Fibroblast of peridontal ligament (primary cell): ENCODE results near the gene TBX4.

Experiments used
- DNase-seq: peaks from one replicate; pipeline ENCODE4 v3.0.0-alpha.2; 2010; ENCODE audit errors: extremely low read depth

The TBX4 gene

DNA sequence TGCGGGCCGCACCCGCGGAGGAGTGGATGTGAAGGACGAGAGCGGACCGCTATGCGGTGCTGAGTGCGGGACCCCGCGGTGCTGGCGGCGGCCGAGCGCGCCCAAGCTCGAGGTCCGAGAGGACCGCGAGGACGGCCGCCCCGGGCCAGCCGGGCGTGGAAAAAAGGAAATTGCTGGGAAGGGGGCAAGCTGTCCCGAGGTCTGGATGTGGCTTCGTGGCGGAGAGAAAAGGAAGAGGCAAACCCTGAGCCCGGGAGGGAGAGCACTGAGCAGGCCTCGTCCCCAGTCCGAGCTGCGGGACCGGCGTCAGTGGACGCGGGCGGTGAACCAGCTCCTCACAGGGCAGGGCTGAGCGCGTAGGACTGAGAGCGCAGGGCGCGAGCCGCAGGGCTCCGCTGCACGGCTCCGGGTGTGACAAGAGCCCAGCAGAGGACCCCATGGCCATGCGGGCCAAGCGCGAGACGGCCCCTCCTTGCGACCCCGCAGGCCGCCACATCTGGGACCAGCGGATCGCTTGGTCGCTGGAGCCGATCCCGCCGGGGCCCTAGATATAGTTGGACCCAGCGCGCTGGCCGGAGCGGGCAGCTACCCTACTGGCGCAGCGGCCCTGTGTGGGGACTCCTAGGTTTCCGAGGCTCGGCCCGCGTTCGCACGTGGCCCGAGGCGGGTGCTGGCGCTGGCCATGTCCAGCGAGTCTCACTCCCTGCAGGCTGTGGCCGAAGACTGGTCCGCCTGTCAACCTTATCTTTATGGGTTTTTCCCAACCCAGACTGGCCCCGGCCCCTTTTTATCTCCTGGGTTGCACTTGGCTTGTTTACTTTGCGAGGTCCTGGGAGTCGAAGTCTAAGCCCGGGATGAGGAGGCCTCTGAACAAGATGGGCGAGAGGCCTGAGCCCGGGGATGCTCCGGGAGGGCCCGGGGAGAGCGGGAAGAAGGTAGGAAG lies 2.4 kb downstream of the TBX4 start:
- DNase-seq: no peak

GRCh38 chr17:61455324-61456060 lies 3.3 kb downstream of the TBX4 start:
- no peak for DNase-seq

DNA sequence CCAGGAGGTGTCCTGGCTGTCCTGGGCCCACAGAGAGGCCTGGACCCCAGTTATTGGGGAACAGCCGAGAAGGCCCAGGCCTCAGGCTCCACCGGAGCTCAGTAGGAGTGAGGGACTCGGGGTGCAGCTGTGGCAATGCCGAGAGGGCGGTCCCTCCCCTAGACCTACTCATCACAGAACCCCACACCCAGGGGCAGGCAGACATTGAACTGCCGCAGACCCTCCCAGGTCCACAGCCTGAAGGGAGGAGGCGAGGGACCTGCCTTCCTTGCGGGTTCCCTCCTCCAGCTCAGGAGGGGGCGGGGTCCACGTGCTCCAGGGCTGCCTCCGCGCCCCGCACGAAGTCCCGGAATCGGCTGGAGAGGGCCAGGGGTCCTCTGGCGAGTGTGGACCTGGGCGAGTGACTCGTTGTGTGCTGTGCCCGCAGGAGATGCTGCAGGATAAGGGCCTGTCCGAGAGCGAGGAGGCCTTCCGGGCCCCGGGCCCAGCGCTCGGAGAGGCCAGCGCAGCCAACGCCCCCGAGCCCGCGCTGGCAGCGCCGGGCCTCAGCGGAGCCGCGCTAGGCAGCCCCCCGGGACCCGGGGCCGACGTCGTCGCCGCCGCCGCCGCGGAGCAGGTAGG lies 3.9 kb downstream of the TBX4 start:
- no peak for DNase-seq

DNA sequence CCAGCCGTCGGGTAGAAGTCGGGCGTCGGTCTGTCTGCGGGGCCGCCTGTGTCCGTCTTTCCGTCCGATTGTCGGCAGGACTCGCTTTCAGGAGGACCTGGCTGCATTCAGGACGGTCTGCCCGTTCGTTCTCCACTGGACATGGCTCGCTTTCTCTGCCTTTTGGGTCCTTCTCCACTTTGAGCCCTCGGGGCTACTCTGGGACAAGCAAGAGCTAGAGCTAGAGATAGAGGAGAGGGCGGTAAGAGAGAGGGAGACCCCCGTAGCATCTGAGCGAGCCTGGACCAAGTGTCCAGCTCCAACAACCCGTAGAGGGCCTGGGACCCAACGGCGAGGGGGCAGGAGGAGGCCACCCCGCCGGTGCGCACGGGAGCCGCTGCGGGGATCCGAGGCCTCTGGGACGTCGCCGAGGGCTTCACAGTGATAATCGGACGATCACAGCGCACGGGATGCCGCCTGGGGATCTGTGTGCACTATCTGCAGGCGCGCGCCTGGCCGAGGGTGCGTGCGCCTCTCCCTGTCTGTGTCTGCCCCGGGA lies 4.5 kb downstream of the TBX4 start:
- no peak for DNase-seq

- no peak for DNase-seq
Measured at GRCh38 chr17:61457226-61457983, 5.2 kb downstream of the TBX4 start.

DNA sequence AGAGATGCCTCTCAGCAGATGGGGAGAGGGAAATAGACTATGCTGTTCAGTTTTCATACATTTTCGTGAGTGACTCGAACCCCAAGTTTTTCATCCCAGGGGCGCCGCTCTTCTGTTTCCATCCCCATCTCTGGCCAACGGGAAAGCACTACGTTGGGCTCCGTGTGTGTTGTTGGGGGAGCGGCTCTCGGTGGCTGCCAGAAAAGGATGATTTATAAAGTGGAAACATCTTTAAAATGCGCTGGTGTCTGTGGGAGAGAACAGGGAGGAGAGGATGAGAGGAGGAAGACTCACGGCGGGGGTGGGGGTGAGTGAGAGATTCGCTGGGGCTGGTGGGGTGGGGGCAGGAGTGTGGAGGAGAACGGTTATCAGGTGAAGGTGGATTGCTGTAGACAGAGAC lies 5.8 kb downstream of the TBX4 start:
- DNase-seq: no peak

DNA sequence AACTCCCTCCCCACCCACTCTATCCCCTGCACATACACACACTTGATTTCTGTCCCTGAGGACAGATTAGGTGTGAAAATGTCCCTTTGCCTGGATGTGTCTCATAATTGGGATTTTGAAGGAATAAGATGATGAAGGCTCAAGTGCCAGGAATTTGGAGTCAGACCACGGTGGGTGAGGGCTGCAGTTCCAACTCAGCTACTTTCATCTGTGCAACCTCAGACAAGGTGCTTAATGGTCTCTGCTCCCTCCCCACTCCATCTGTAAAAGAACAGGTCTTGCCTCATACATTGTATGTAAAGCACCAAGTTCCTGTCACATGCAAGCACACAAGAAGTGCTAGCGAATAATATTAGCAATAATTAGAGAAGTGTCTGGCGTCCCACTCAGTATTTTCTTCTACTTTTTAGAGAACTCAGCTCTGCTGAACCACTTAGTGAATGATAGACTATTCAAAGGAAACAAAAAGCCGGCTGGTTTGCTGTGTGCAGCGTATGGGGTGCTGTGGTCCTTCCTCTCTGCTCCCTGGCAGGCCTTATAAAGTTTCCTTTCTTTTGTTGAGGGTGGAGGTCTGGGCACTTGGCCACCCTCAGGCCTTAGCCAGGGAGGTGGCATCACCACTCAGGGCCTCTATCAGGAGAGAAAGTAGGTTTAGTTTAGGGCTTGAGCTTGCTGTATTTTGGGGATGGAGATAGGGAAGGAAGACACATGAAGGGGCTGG lies 6.4 kb downstream of the TBX4 start:
- no peak for DNase-seq

GRCh38 chr17:61459142-61459809 lies 7.1 kb downstream of the TBX4 start:
- no peak for DNase-seq

DNA sequence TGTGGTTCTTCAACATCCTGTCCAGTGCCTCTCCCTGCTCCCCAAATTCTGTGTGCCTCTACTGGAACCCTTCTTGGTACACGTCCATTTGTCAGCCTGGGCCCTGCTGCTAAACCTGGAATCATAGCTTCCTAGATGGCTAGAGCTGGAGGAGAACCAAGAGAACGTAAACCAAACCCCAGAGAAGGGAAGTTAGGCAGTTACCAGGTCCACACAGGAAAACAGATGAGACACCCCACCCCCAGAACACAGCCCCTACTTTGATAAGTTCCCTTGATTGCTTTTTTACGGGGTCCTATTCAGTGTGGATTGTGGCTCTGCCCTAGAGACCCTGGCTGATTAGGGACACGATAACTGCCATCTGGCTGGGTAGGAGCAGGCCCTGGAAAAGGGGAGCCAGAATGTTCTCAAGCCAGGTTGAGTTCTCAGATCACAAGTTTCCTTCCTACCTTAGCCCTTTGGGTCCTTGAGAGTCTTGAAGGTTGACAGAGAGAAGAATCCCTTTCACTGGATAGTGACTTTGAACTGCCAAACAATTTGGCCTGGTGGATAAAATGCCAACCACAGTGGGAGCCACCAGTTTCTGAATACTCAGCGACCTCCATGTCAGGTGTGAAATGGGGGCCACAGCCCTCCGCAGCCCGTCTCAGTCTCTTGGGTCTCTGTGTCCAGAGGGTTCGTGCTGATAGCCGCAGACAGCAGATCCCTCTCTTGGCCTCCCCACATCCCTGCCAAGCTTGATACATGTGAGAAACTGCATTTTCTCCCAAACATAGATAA lies 7.9 kb downstream of the TBX4 start:
- no peak for DNase-seq

DNA sequence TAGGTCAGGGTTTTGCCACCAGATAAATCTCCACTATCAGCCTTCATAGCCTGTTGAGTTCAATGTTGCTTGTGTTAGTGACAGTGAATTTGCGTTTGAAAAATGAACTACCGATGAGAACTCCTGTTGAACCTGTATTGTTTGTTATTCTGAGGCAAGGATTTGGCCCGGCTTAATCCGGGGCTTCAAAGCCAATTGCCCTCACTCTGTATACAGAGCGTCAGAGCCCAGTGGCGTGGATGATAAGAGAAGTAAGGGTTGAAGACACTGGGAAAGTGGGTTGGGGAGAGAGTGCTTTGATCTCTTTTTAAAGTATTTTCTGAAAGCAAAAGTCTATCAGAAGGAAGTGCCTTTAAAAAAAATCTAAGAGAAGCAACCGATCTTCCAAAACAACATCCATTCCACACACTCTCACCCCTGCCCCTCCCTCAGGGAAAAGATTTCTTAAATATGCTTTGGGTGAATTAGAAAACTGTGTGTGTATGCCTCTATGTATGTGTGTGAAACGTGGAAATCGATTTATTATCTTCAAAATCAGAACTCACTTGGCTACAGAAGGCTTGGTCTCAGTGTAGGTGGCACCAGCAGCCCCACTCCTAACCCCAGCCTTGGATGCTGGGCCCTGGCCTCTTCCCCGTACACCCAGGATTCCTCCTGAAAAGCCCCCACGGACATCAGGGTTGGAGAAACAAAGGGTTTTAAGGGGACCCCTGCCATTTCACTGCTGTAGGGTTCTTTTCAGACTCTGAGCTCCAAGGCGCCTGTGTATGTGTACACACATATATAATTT lies 8.8 kb downstream of the TBX4 start:
- no peak for DNase-seq

- DNase-seq: no peak
Measured at GRCh38 chr17:61461586-61461966, 9.4 kb downstream of the TBX4 start.

DNA sequence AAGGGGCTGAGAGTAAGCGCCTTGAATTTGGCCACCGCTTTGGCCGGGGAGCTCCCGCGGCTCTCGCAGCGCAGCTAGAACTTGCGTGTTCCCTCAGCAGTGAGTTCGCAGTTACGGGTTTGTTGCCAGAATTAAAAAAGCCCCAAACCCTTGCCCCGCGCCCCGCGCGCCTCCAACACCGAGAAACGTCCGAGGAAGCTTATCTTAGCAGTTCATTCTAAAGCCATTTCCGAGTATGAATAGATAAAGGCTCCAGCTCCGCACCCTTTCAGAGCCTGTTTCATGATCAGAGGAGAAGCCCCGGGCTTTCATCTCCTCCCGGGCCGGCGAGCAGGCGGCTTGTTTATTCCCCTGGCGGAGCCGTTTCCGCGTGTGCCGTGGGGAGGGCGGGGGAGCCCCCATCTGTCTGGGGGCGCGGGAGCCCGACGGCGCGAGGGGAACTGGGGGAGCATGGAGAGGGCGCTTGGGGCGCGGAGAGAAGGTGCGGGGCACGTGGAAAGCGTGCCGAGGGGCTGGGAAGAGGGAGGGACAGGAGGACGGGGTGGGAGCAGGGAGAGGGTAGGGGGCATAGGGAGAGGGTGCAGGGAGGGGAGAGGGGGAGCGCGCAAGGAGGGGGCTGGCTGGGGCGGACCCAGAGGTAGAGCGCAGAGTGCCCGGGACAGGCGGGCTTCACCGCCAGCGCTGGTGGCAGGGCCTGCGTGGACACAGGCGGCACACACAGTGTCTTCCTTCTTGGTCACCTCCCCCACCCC lies 9.9 kb downstream of the TBX4 start:
- DNase-seq: peak; percentile 15

DNA sequence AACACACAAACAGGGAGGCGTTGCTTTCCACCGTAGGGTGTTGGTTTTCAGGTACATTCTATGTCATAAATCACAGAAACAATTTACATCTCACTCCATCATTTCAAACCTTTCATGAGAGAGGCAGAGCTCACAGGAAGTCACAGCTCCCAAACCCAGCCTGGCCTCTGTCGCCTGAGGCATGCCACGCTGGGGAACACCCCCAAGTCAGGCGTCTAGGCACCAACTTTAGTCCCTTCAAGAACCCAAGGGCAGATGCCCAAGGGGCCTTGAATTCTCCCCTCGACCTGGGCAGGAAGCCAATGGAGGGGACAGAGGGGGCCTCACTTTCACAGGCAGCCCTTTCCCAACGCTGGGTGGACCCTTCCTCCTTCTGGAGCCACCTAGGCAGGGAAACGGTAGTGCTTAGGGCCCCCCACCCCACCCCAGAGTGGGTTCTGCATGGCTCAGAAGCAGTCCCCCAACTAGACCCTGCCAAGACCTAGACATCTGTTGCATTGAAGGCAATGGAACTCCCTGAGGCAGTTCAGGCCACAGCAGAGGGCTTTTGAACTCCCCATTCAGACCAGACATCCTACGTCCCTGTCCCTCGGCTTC lies 10.6 kb downstream of the TBX4 start:
- DNase-seq: no peak

GRCh38 chr17:61463316-61464129 lies 11.3 kb downstream of the TBX4 start:
- no peak for DNase-seq

- DNase-seq: no peak
Measured at GRCh38 chr17:61464130-61464842, 12.1 kb downstream of the TBX4 start.

GRCh38 chr17:61464843-61465180 lies 12.6 kb downstream of the TBX4 start:
- DNase-seq: no peak
